HG03442 (cell line): ENCODE measurements around the gene CUL3.
A peak's percentile ranks its signal among the peaks of the same experiment; 100 is the strongest.
"Not testable (repeated sequence)": the region's sequence is repeated elsewhere in the genome, so short reads cannot be mapped to it uniquely, and the experiment has no call there.

Experiments used
- ATAC-seq: cut with Tn5 transposase; IDR thresholded peaks from one replicate; pipeline ENCODE4 v1.9.1; 2021; ENCODE audit warnings: mild to moderate bottlenecking, moderate library complexity; ENCODE audit not compliant: unreplicated experiment

CUL3 gene

GRCh38 chr2:224485081-224486014 lies 99.8 kb downstream of the CUL3 start:
- ATAC-seq = not testable (repeated sequence)

GRCh38 chr2:224479826-224480225 lies 105.3 kb downstream of the CUL3 start:
- ATAC-seq = no peak

GRCh38 chr2:224472827-224473226 lies 112.3 kb downstream of the CUL3 start:
- ATAC-seq = no peak

GRCh38 chr2:224472137-224472536 lies 113.0 kb downstream of the CUL3 start:
- ATAC-seq = no peak

- no peak for ATAC-seq
These were observed 115.7 kb downstream of the CUL3 start for GRCh38 chr2:224469374-224469964.

GRCh38 chr2:224466304-224466895 lies 118.8 kb downstream of the CUL3 start:
- ATAC-seq = no peak

- no peak for ATAC-seq
These were observed 123.8 kb downstream of the CUL3 start for GRCh38 chr2:224461391-224461790.

GRCh38 chr2:224457408-224458096 lies 127.6 kb downstream of the CUL3 start:
- ATAC-seq = no peak

- ATAC-seq = no peak
These were observed 131.3 kb downstream of the CUL3 start for GRCh38 chr2:224453892-224454291.

GRCh38 chr2:224449212-224450147 lies 135.7 kb downstream of the CUL3 start:
- no peak for ATAC-seq

- no peak for ATAC-seq
These were observed 136.9 kb downstream of the CUL3 start for GRCh38 chr2:224448236-224448635.

GRCh38 chr2:224444783-224445182 lies 140.4 kb downstream of the CUL3 start:
- ATAC-seq = no peak

GRCh38 chr2:224444021-224444420 lies 141.1 kb downstream of the CUL3 start:
- ATAC-seq = no peak

GRCh38 chr2:224442071-224442967 lies 142.8 kb downstream of the CUL3 start:
- ATAC-seq = peak; percentile 57

GRCh38 chr2:224440988-224441387 lies 144.2 kb downstream of the CUL3 start:
- ATAC-seq = no peak

- no peak for ATAC-seq
These were observed 146.4 kb downstream of the CUL3 start for GRCh38 chr2:224438726-224439125.

GRCh38 chr2:224436634-224437033 lies 148.5 kb downstream of the CUL3 start:
- no peak for ATAC-seq

- no peak for ATAC-seq
These were observed 150.5 kb downstream of the CUL3 start for GRCh38 chr2:224434618-224435017.

GRCh38 chr2:224433442-224433841 lies 151.7 kb downstream of the CUL3 start:
- no peak for ATAC-seq
